Measurements from ENCODE around the gene WASL. TPM values are rescaled to one million over a fixed set of nuclear protein-coding genes. Genes with fewer than 3 reads are reported as not detected.
"Not testable (repeated sequence)": the region's sequence is repeated elsewhere in the genome, so short reads cannot be mapped to it uniquely, and the experiment has no call there.

WASL gene
- total RNA-seq, 1 experiment from 2014 or later: 13.2 TPM

GRCh38 chr7:123734498-123734897 lies 14.3 kb downstream of the WASL start:
- H3K36me3 ChIP-seq (replicated peaks; ENCODE audit: control insufficient read depth, insufficient read depth, low read length): no peaks in the 10 kb centered on the region
- no peaks in the 10 kb centered on the region for H3K27me3 ChIP-seq (ENCODE audit: control insufficient read depth, insufficient read depth, low read length)
- H3K4me3 ChIP-seq (ENCODE audit: insufficient read depth, low read depth, low read length): no peak overlapping the region
- DNase-seq: no peak

- no peaks in the 10 kb centered on the region for H3K36me3 ChIP-seq (replicated peaks; ENCODE audit: control insufficient read depth, insufficient read depth, low read length)
- no peaks in the 10 kb centered on the region for H3K27me3 ChIP-seq (ENCODE audit: control insufficient read depth, insufficient read depth, low read length)
- no peak overlapping the region for H3K4me3 ChIP-seq (ENCODE audit: insufficient read depth, low read depth, low read length)
- DNase-seq: no peak
Measured at GRCh38 chr7:123732413-123733091, 16.3 kb downstream of the WASL start.

GRCh38 chr7:123729218-123729578 lies 19.6 kb downstream of the WASL start:
- DNase-seq: no peak
- Histone ChIP-seq H3K27me3 (ENCODE audit: control insufficient read depth, insufficient read depth, low read length) (no peaks in the 10 kb centered on the region), H3K4me3 (ENCODE audit: insufficient read depth, low read depth, low read length) (no peak overlapping the region), H3K36me3 (replicated peaks; ENCODE audit: control insufficient read depth, insufficient read depth, low read length) (no peaks in the 10 kb centered on the region)

- no peaks in the 10 kb centered on the region for H3K27me3 ChIP-seq (ENCODE audit: control insufficient read depth, insufficient read depth, low read length)
- DNase-seq: no peak
- H3K36me3 ChIP-seq (replicated peaks; ENCODE audit: control insufficient read depth, insufficient read depth, low read length): no peaks in the 10 kb centered on the region
- no peak overlapping the region for H3K4me3 ChIP-seq (ENCODE audit: insufficient read depth, low read depth, low read length)
Measured at GRCh38 chr7:123727071-123727837, 21.5 kb downstream of the WASL start.

- no peak for DNase-seq
- Histone ChIP-seq H3K4me3 (ENCODE audit: insufficient read depth, low read depth, low read length) (no peak overlapping the region), H3K36me3 (replicated peaks; ENCODE audit: control insufficient read depth, insufficient read depth, low read length) (no peaks in the 10 kb centered on the region), H3K27me3 (ENCODE audit: control insufficient read depth, insufficient read depth, low read length) (no peaks in the 10 kb centered on the region)
Measured at GRCh38 chr7:123725586-123726171, 23.1 kb downstream of the WASL start.

- Histone ChIP-seq H3K36me3 (replicated peaks; ENCODE audit: control insufficient read depth, insufficient read depth, low read length) (no peaks in the 10 kb centered on the region), H3K4me3 (ENCODE audit: insufficient read depth, low read depth, low read length) (no peak overlapping the region), H3K27me3 (ENCODE audit: control insufficient read depth, insufficient read depth, low read length) (no peaks in the 10 kb centered on the region)
- no peak for DNase-seq
Measured at GRCh38 chr7:123724817-123725253, 24.0 kb downstream of the WASL start.

- no peak for DNase-seq
- H3K36me3 ChIP-seq (replicated peaks; ENCODE audit: control insufficient read depth, insufficient read depth, low read length): no peaks in the 10 kb centered on the region
Measured at GRCh38 chr7:123723913-123724312, 24.9 kb downstream of the WASL start.

GRCh38 chr7:123720527-123720926 lies 28.3 kb downstream of the WASL start:
- H3K4me3 ChIP-seq (ENCODE audit: insufficient read depth, low read depth, low read length); H3K27me3 ChIP-seq (ENCODE audit: control insufficient read depth, insufficient read depth, low read length); DNase-seq; H3K36me3 ChIP-seq (replicated peaks; ENCODE audit: control insufficient read depth, insufficient read depth, low read length): not testable (repeated sequence)

More at GRCh38 chr7:123723913-123724312, 24.9 kb downstream of the WASL start:
- H3K27me3 ChIP-seq (ENCODE audit: control insufficient read depth, insufficient read depth, low read length): no peaks in the 10 kb centered on the region
- no peak overlapping the region for H3K4me3 ChIP-seq (ENCODE audit: insufficient read depth, low read depth, low read length)

- no peaks in the 10 kb centered on the region for H3K27me3 ChIP-seq (ENCODE audit: control insufficient read depth, insufficient read depth, low read length)
- no peak for DNase-seq
- no peak overlapping the region for H3K4me3 ChIP-seq (ENCODE audit: insufficient read depth, low read depth, low read length)
- no peaks in the 10 kb centered on the region for H3K36me3 ChIP-seq (replicated peaks; ENCODE audit: control insufficient read depth, insufficient read depth, low read length)
Measured at GRCh38 chr7:123719197-123719721, 29.5 kb downstream of the WASL start.

GRCh38 chr7:123718773-123719172 lies 30.0 kb downstream of the WASL start:
- no peak for DNase-seq
- Histone ChIP-seq H3K36me3 (replicated peaks; ENCODE audit: control insufficient read depth, insufficient read depth, low read length) (no peaks in the 10 kb centered on the region), H3K4me3 (ENCODE audit: insufficient read depth, low read depth, low read length) (no peak overlapping the region), H3K27me3 (ENCODE audit: control insufficient read depth, insufficient read depth, low read length) (no peaks in the 10 kb centered on the region)

- Histone ChIP-seq H3K27me3 (ENCODE audit: control insufficient read depth, insufficient read depth, low read length) (no peaks in the 10 kb centered on the region), H3K36me3 (replicated peaks; ENCODE audit: control insufficient read depth, insufficient read depth, low read length) (no peaks in the 10 kb centered on the region), H3K4me3 (ENCODE audit: insufficient read depth, low read depth, low read length) (no peak overlapping the region)
- DNase-seq: no peak
Measured at GRCh38 chr7:123717689-123718088, 31.1 kb downstream of the WASL start.

GRCh38 chr7:123716877-123717276 lies 31.9 kb downstream of the WASL start:
- H3K4me3 ChIP-seq (ENCODE audit: insufficient read depth, low read depth, low read length): no peak overlapping the region
- no peaks in the 10 kb centered on the region for H3K27me3 ChIP-seq (ENCODE audit: control insufficient read depth, insufficient read depth, low read length)
- H3K36me3 ChIP-seq (replicated peaks; ENCODE audit: control insufficient read depth, insufficient read depth, low read length): no peaks in the 10 kb centered on the region
- DNase-seq: no peak

- Histone ChIP-seq H3K36me3 (replicated peaks; ENCODE audit: control insufficient read depth, insufficient read depth, low read length) (no peaks in the 10 kb centered on the region), H3K4me3 (ENCODE audit: insufficient read depth, low read depth, low read length) (no peak overlapping the region), H3K27me3 (ENCODE audit: control insufficient read depth, insufficient read depth, low read length) (no peaks in the 10 kb centered on the region)
- no peak for DNase-seq
Measured at GRCh38 chr7:123715799-123716198, 33.0 kb downstream of the WASL start.

- no peak overlapping the region for H3K4me3 ChIP-seq (ENCODE audit: insufficient read depth, low read depth, low read length)
- H3K36me3 ChIP-seq (replicated peaks; ENCODE audit: control insufficient read depth, insufficient read depth, low read length): no peaks in the 10 kb centered on the region
- H3K27me3 ChIP-seq (ENCODE audit: control insufficient read depth, insufficient read depth, low read length): no peaks in the 10 kb centered on the region
- no peak for DNase-seq
Measured at GRCh38 chr7:123715198-123715597, 33.6 kb downstream of the WASL start.
